RWPE1 (cell line): ENCODE data around the gene PTGS1.
A peak's percentile ranks its signal among the peaks of the same experiment; 100 is the strongest.

Experiments used
- CTCF ChIA-PET: fragments of 350-600 bp; sonication (Branson Sonifier 250); formaldehyde crosslinking; extraction: SDS; loops from one replicate; lab custom pipeline; 2021; lab: Yijun Ruan, JAX
- POLR2A ChIA-PET: fragments of 400-600 bp; formaldehyde crosslinking; extraction: SDS; loops from one replicate; lab custom pipeline; 2020; ENCODE audit warnings: antibody characterized with exemption; ENCODE audit not compliant: low non-redundant PET; lab: Yijun Ruan, JAX
- DNase-seq: peaks from one replicate; pipeline ENCODE4 v3.0.0; 2012; ENCODE audit warnings: low spot score
- H3K27ac ChIP-seq: fragments of 450-650 bp; 2 replicates; pipeline ENCODE4 v1.5.1; 2017
- TF ChIP-seq, protein P1 (sequence below): fragments of 450-650 bp; conservative IDR thresholded peaks from 2 replicates; pipeline ENCODE4 v1.5.1; 2017; ENCODE audit warnings: low read depth, mild to moderate bottlenecking

Gene PTGS1

GRCh38 chr9:122370303-122370702 is 521 bp upstream of the PTGS1 start:
- no peak overlapping the region for H3K27ac ChIP-seq
- CTCF ChIA-PET, result interaction anchor here (0.6 to 1.1 kb wide), 2 partner anchors 271 to 643 kb away, joined by 3 read pairs; no protein-coding TSS in a partner anchor
- TF ChIP-seq, protein P1, sequence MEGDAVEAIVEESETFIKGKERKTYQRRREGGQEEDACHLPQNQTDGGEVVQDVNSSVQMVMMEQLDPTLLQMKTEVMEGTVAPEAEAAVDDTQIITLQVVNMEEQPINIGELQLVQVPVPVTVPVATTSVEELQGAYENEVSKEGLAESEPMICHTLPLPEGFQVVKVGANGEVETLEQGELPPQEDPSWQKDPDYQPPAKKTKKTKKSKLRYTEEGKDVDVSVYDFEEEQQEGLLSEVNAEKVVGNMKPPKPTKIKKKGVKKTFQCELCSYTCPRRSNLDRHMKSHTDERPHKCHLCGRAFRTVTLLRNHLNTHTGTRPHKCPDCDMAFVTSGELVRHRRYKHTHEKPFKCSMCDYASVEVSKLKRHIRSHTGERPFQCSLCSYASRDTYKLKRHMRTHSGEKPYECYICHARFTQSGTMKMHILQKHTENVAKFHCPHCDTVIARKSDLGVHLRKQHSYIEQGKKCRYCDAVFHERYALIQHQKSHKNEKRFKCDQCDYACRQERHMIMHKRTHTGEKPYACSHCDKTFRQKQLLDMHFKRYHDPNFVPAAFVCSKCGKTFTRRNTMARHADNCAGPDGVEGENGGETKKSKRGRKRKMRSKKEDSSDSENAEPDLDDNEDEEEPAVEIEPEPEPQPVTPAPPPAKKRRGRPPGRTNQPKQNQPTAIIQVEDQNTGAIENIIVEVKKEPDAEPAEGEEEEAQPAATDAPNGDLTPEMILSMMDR, result no peak
- no peak for DNase-seq
- POLR2A ChIA-PET, result interaction anchor here (0.5 to 0.6 kb wide), 3 partner anchors 12 to 1053 kb away, joined by 3 to 4 read pairs (median 3); no protein-coding TSS in a partner anchor

DNA sequence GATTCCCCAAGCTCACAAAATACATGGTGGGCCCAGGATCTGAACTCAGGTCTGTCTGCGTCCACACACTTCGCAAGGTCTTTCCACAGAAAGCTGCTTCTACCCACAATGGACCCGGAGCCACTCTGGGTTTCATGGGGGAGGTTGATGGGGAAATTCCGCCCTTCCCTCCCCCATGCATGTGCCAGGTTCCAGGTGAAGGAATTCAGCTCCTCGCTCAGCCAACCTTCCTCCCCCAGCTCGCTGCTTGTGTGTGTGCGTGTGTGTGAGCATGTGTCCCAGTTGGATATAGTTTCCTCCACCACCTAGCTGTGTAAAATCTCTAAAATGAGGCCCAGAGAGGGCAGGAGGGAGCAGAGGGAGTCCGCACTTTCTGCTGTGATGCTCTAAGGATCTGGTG is 1.0 kb downstream of the PTGS1 start:
- TF ChIP-seq, protein P1, result no peak
- DNase-seq, result no peak
- H3K27ac ChIP-seq, result no peak overlapping the region
- CTCF ChIA-PET, result no interaction called here
- POLR2A ChIA-PET, result no interaction called here

GRCh38 chr9:122372856-122373845 is 2.3 kb downstream of the PTGS1 start:
- POLR2A ChIA-PET, result no interaction called here
- TF ChIP-seq, protein P1, result no peak
- DNase-seq, result no peak
- CTCF ChIA-PET, result no interaction called here
- H3K27ac ChIP-seq, result no peak overlapping the region

DNA sequence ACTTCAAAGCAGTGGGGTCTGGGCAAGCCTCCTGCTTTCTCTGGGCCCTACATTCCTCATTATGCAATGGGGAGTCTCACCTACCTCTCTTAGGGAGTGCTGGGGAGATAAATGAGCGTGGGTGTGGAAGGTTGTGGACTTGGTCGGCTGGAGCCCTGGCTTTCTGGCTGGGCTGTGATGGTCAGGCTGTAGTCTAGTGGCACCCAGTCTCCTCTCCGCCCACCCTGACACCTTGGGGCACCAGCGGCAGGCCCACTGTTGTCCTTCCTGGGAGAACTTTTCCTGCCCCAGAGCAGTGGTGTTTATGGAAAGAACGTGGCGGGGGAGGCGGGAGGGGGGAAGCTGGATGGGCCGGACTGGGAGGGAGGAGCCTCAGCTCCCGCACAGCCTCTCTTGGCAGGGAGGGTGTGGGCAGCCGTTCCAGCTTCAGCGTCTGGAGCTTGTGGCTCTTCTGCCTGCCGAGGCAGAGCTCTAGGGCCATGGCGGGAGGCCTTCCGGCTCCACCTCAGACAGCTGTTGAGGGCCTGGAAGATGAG is 4.1 kb downstream of the PTGS1 start:
- POLR2A ChIA-PET, result no interaction called here
- DNase-seq, result peak; percentile 81
- TF ChIP-seq, protein P1, result no peak
- CTCF ChIA-PET, result interaction anchor here (0.5 to 0.8 kb wide), 2 partner anchors 54 to 252 kb away, joined by 3 read pairs; no protein-coding TSS in a partner anchor
- no peak overlapping the region for H3K27ac ChIP-seq

DNA sequence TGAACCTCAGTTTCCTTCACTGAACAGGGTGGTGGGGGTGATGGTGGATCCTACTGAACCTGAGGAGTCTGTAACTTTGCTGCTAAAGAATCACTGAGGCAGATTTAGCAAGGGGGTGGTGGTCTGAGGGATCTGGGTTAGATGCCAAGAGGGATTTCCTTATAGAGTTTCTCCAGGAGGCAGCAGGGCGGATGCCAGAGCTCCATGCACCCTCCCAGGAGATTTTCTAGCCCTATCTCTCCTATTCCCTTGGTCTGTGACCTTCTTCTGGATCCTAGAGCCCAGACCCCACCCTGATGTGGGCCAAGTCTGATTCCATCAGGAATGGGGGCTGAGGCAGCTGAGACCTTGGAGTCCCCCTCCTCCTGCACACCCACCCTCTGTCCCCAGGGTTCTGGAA is 6.0 kb downstream of the PTGS1 start:
- ChIA-PET CTCF (no interaction called here), POLR2A (no interaction called here)
- DNase-seq, result no peak
- TF ChIP-seq, protein P1, result no peak
- H3K27ac ChIP-seq, result no peak overlapping the region

DNA sequence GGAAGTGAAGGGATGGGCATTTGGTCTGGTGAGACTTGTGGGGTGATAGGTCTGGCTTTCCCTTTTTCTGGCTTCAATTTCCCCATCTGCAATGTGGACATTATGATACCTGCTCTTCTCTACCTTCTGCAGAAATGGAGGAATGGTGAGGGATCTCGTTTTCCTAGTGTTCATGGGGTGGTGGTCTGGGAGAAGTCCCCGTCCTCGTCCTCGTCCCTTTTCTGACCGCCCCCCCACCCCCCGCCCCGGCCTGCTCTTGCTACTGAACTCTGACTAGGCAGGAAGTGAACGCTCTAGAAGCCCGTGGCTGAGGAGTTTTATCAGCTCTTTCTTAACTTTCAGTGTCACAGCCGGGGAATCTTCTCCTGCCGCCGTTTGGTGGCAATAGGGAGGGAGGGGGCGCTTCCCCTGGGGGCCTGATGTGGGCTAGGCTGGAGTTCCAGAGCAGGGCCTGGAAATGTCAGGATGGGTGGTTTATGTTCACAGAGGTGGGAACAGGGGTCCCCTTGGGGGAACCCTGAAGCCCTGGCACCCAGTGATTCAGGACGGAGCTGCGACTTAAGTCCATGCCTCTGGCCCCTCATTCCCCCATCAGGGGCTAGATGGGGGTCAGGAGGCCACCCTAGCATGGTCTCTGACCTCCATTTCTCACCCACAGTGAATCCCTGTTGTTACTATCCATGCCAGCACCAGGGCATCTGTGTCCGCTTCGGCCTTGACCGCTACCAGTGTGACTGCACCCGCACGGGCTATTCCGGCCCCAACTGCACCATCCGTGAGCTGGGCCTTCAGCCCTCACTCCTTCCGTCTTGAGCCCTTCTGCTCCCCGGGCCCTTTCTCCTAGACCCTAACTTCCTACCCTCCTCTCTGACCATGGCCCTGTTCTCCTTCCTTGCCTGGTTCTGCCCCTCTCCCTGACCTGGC is 6.7 kb downstream of the PTGS1 start:
- H3K27ac ChIP-seq, result no peak overlapping the region
- no peak for DNase-seq
- TF ChIP-seq, protein P1, result no peak
- ChIA-PET CTCF (no interaction called here), POLR2A (no interaction called here)
